OCI-LY1 (cell line): ENCODE measurements around the gene WHRN.

Experiments used
- EZH2 ChIP-seq: fragments of 200-600 bp; sonication (generic), shearing (Covaris generic); IDR thresholded peaks from 2 replicates; pipeline ENCODE4 v1.8.0; 2017; ENCODE audit warnings: borderline replicate concordance, mixed run types, mild to moderate bottlenecking, antibody characterized with exemption, low read length, moderate library complexity, mixed read lengths
- TF ChIP-seq, protein P1 (sequence below): fragments of 200-600 bp; sonication (generic), shearing (Covaris generic); IDR thresholded peaks from 2 replicates; pipeline ENCODE4 v1.5.1; 2017; ENCODE audit warnings: mild to moderate bottlenecking, antibody characterized with exemption, low read length, moderate library complexity, mixed read lengths

DNA sequence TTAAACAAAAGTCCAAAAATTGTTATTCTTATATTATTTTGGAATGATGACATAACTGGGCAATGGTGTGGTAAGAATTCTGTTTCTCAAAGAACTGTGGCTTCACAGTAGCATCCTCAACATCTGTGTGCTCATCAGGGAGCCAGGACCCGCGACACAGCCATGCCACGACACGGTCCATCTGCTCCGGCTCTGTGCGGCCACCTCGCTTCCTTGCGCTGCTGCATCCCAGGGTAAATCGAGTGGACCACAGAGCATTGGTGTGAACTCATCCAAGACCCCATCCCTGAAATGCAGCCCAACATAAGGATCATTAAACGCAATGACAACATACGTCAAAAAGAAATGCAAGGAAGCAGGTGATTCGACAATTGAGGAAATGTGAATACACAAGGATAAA, 15.3 kb downstream of the WHRN start:
- TF ChIP-seq, protein P1, sequence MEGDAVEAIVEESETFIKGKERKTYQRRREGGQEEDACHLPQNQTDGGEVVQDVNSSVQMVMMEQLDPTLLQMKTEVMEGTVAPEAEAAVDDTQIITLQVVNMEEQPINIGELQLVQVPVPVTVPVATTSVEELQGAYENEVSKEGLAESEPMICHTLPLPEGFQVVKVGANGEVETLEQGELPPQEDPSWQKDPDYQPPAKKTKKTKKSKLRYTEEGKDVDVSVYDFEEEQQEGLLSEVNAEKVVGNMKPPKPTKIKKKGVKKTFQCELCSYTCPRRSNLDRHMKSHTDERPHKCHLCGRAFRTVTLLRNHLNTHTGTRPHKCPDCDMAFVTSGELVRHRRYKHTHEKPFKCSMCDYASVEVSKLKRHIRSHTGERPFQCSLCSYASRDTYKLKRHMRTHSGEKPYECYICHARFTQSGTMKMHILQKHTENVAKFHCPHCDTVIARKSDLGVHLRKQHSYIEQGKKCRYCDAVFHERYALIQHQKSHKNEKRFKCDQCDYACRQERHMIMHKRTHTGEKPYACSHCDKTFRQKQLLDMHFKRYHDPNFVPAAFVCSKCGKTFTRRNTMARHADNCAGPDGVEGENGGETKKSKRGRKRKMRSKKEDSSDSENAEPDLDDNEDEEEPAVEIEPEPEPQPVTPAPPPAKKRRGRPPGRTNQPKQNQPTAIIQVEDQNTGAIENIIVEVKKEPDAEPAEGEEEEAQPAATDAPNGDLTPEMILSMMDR, result no peak
- no peak for TF ChIP-seq EZH2
